ENCODE data around the gene FKBP8. TPM values are rescaled to one million over a fixed set of nuclear protein-coding genes. Genes with fewer than 3 reads are reported as not detected.

FKBP8 gene
- total RNA-seq, 2 experiments from 2014 or later: 245 to 247 TPM

- ATAC-seq (no peak), DNase-seq (no peak)
- H3K36me3 Mint-ChIP-seq (ENCODE audit: low read depth): no peaks in the 10 kb centered on the region
- CTCF ChIA-PET: interaction anchor here (0.5 to 1.5 kb wide), 3 partner anchors 28 to 183 kb away, joined by 3 to 5 read pairs (median 4); no protein-coding TSS in a partner anchor
- no peak overlapping the region for H3K4me3 Mint-ChIP-seq
- no peaks in the 10 kb centered on the region for H3K9me3 Mint-ChIP-seq (ENCODE audit: insufficient read depth)
- peaks cover 62% of the 10 kb centered on the region for H3K4me1 Mint-ChIP-seq (ENCODE audit: low read depth)
- no peaks in the 10 kb centered on the region for H3K27me3 Mint-ChIP-seq (ENCODE audit: low read depth)
- no peak overlapping the region for H3K27ac Mint-ChIP-seq
- POLR2A ChIA-PET: no interaction called here
Measured at GRCh38 chr19:18489627-18490184, 53.7 kb downstream of the FKBP8 start.

GRCh38 chr19:18488838-18489626 lies 54.3 kb downstream of the FKBP8 start:
- Mint-ChIP-seq H3K36me3 (ENCODE audit: low read depth) (no peaks in the 10 kb centered on the region), H3K27me3 (ENCODE audit: low read depth) (no peaks in the 10 kb centered on the region), H3K27ac (no peak overlapping the region), H3K9me3 (ENCODE audit: insufficient read depth) (no peaks in the 10 kb centered on the region), H3K4me3 (no peak overlapping the region), H3K4me1 (ENCODE audit: low read depth) (peaks cover 55% of the 10 kb centered on the region)
- no peak for ATAC-seq
- ChIA-PET POLR2A (no interaction called here), CTCF (interaction anchor here (0.5 to 2.2 kb wide), 5 partner anchors 27 to 184 kb away, joined by 3 to 13 read pairs (median 4); no protein-coding TSS in a partner anchor)
- no peak for DNase-seq

GRCh38 chr19:18488403-18488723 lies 55.0 kb downstream of the FKBP8 start:
- H3K27ac Mint-ChIP-seq: no peak overlapping the region
- no peaks in the 10 kb centered on the region for H3K36me3 Mint-ChIP-seq (ENCODE audit: low read depth)
- no peaks in the 10 kb centered on the region for H3K27me3 Mint-ChIP-seq (ENCODE audit: low read depth)
- H3K4me1 Mint-ChIP-seq (ENCODE audit: low read depth): peaks cover 53% of the 10 kb centered on the region
- CTCF ChIA-PET: interaction anchor here (1.0 to 2.2 kb wide), 3 partner anchors 32 to 101 kb away, joined by 3 to 13 read pairs (median 3); no protein-coding TSS in a partner anchor
- H3K9me3 Mint-ChIP-seq (ENCODE audit: insufficient read depth): no peaks in the 10 kb centered on the region
- H3K4me3 Mint-ChIP-seq: no peak overlapping the region
- DNase-seq (no peak), ATAC-seq (peak; percentile 25)
- POLR2A ChIA-PET: no interaction called here

GRCh38 chr19:18487576-18488402 lies 55.6 kb downstream of the FKBP8 start:
- POLR2A ChIA-PET: no interaction called here
- no peak for DNase-seq
- Mint-ChIP-seq H3K9me3 (ENCODE audit: insufficient read depth) (no peaks in the 10 kb centered on the region), H3K27me3 (ENCODE audit: low read depth) (no peaks in the 10 kb centered on the region), H3K4me1 (ENCODE audit: low read depth) (peaks cover 57% of the 10 kb centered on the region), H3K36me3 (ENCODE audit: low read depth) (peaks cover 3% of the 10 kb centered on the region), H3K27ac (no peak overlapping the region), H3K4me3 (no peak overlapping the region)
- CTCF ChIA-PET: interaction anchor here (1.0 to 2.2 kb wide), 4 partner anchors 8 to 101 kb away, joined by 3 to 13 read pairs (median 4); no protein-coding TSS in a partner anchor
- ATAC-seq: no peak

GRCh38 chr19:18486746-18487145 lies 56.6 kb downstream of the FKBP8 start:
- Mint-ChIP-seq H3K27me3 (ENCODE audit: low read depth) (no peaks in the 10 kb centered on the region), H3K9me3 (ENCODE audit: insufficient read depth) (no peaks in the 10 kb centered on the region), H3K4me1 (ENCODE audit: low read depth) (peaks cover 54% of the 10 kb centered on the region), H3K36me3 (ENCODE audit: low read depth) (peaks cover 3% of the 10 kb centered on the region), H3K27ac (peak overlapping the region; percentile 50), H3K4me3 (no peak overlapping the region)
- CTCF ChIA-PET: interaction anchor here (0.9 to 1.6 kb wide), 3 partner anchors 9 to 35 kb away, joined by 3 to 5 read pairs (median 3); no protein-coding TSS in a partner anchor
- DNase-seq (no peak), ATAC-seq (no peak)
- POLR2A ChIA-PET: no interaction called here

GRCh38 chr19:18484992-18485391 lies 58.4 kb downstream of the FKBP8 start:
- CTCF ChIA-PET: interaction anchor here (0.7 to 1.6 kb wide), 8 partner anchors 9 to 363 kb away, joined by 3 to 7 read pairs (median 4); partner anchors contain the start of gene UBA52
- ATAC-seq (no peak), DNase-seq (no peak)
- Mint-ChIP-seq H3K4me3 (no peak overlapping the region), H3K9me3 (ENCODE audit: insufficient read depth) (no peaks in the 10 kb centered on the region), H3K27ac (peak overlapping the region; percentile 29), H3K27me3 (ENCODE audit: low read depth) (no peaks in the 10 kb centered on the region), H3K4me1 (ENCODE audit: low read depth) (peaks cover 66% of the 10 kb centered on the region), H3K36me3 (ENCODE audit: low read depth) (peaks cover 6% of the 10 kb centered on the region)
- POLR2A ChIA-PET: no interaction called here

- Mint-ChIP-seq H3K9me3 (ENCODE audit: insufficient read depth) (no peaks in the 10 kb centered on the region), H3K36me3 (ENCODE audit: low read depth) (peaks cover 8% of the 10 kb centered on the region), H3K27me3 (ENCODE audit: low read depth) (no peaks in the 10 kb centered on the region), H3K27ac (peak overlapping the region; percentile 34), H3K4me1 (ENCODE audit: low read depth) (peaks cover 76% of the 10 kb centered on the region), H3K4me3 (no peak overlapping the region)
- POLR2A ChIA-PET: interaction anchor here (0.7 to 1.4 kb wide), 2 partner anchors 36 to 309 kb away, joined by 3 to 4 read pairs; no protein-coding TSS in a partner anchor
- CTCF ChIA-PET: interaction anchor here (1.3 to 5.8 kb wide), 6 partner anchors 13 to 105 kb away, joined by 3 to 29 read pairs (median 6); partner anchors contain the start of genes ELL and REX1BD
- ATAC-seq: no peak
- DNase-seq: no peak
Measured at GRCh38 chr19:18483119-18483890, 60.1 kb downstream of the FKBP8 start.

Other genes with a start within 250 kb of the FKBP8 start
- 100 to 1,000 TPM; 199 to 215 TPM for gene LSM4, start 220.5 kb downstream of the FKBP8 start, total RNA-seq
- gene PGPEP1, start 203.0 kb downstream of the FKBP8 start, total RNA-seq: 10 to 100 TPM; 30.1 to 34.5 TPM
- gene GDF15, start 157.4 kb downstream of the FKBP8 start, total RNA-seq: not detected
- gene LRRC25, start 146.0 kb downstream of the FKBP8 start, total RNA-seq: under 1 TPM; 0.53 to 0.68 TPM
- 100 to 1,000 TPM; 198 to 204 TPM for gene SSBP4, start 124.2 kb downstream of the FKBP8 start, total RNA-seq
- gene ISYNA1, start 105.4 kb downstream of the FKBP8 start, total RNA-seq: 10 to 100 TPM; 26.7 to 33.5 TPM
- gene ELL, start 21.5 kb downstream of the FKBP8 start, total RNA-seq: 10 to 100 TPM; 20.8 to 22.3 TPM
- 100 to 1,000 TPM; 101 to 108 TPM for gene KXD1, start 14.3 kb upstream of the FKBP8 start, total RNA-seq
- gene UBA52, start 28.3 kb upstream of the FKBP8 start, total RNA-seq: 1,000 to 10,000 TPM; 1,452 to 1,556 TPM
- gene REX1BD, start 45.2 kb upstream of the FKBP8 start, total RNA-seq: 10 to 100 TPM; 91.5 to 98.7 TPM
- gene CRLF1, start 63.2 kb upstream of the FKBP8 start, total RNA-seq: not detected
- gene TMEM59L, start 69.3 kb upstream of the FKBP8 start, total RNA-seq: not detected
- gene KLHL26, start 93.5 kb upstream of the FKBP8 start, total RNA-seq: 10 to 100 TPM; 13.2 to 13.4 TPM
- gene CRTC1, start 140.1 kb upstream of the FKBP8 start, total RNA-seq: 1 to 10 TPM; 7.0 to 8.0 TPM
- gene COMP, start 247.7 kb upstream of the FKBP8 start, total RNA-seq: not detected

Data from activated CD8-positive, alpha-beta T cell treated with anti-CD3 and anti-CD28 coated beads, Interleukin-2, amount 10 ng/mL, durations not matched to agents 7 days and 5 days (primary cell).